NCI-H2029 treated with DMSO at 0.1 percent for 48 hours (cell line): ENCODE data around the gene MAST2.
"Not testable (repeated sequence)": the region's sequence is repeated elsewhere in the genome, so short reads cannot be mapped to it uniquely, and the experiment has no call there.

Experiments used
- DNase-seq: peaks from one replicate; lab custom pipeline; 2025; lab: John Stamatoyannopoulos, UW

Gene MAST2

GRCh38 chr1:45857755-45858492, 54.5 kb downstream of the MAST2 start:
- not testable (repeated sequence) for DNase-seq

DNA sequence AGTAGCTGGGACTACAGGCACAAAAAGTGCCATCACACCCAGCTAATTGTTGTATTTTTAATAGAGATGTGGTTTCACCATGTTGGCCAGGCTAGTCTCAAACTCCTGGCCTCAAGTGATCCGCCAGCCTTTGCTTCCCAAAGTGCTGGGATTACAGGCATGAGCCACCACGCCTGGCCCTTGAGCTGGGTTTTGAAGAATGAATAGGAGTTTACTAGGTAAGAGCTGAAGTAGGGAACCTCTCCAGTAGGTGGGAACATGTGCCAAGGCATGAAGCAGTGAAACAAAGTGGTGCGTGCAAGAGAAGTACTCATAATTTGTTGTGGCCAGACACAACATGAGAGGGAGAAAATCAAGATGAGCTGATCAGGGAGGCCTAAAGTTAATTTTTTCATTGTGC, 55.8 kb downstream of the MAST2 start:
- no peak for DNase-seq

GRCh38 chr1:45862008-45862407, 58.6 kb downstream of the MAST2 start:
- DNase-seq: no peak

- peak; percentile 48 for DNase-seq
Measured at GRCh38 chr1:45863218-45863617, 59.8 kb downstream of the MAST2 start.

- DNase-seq: peak; percentile 84
Measured at GRCh38 chr1:45864167-45865106, 61.0 kb downstream of the MAST2 start.

DNA sequence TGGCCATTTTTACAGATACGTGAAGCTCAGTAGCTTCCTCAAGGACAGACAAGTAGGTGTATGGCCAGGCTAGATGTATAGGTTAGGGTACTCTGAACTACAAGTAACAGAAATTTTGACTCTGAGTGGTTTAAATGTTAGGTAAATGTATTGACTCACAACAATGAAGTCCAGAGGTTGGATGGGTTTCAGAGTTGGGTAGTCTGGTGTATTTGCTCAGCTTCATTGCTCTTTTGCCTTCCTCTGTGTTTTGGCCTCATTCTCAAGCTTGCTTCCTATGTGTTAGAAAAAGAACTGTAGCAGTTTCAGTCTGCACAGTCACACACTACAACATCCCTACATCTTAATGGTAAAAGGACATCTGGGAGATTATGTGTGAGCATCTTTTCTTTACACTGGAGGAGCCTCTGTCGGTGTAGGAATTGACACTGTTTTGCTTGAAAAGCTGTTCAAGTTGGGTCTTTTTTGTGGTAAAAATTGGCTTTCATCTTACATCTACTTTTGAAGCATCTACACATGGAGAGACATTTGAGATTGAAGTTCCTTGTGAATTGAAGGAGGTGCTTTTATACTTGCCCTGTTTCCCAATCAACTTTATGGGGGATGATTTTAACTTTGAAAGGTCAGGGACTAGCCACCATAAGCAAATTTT, 64.4 kb downstream of the MAST2 start:
- no peak for DNase-seq

DNA sequence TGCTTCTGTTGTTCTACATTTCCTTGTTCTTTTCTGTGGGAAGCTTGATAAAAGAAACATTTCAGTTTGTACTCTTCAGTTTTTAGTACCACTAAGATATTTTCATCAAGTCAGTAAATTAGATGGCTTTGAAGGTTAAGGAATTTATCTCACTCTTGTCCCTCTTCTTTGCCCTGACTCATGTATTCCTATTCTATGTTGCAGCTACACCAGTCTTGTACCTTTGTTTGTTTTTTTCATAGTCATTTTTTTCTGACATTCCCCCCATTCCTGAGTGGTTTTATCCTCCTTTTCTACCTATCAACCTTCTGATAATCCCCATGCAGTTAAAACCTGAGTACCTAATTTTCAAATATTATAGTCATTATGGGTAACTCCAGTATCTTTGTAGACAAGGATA, 65.4 kb downstream of the MAST2 start:
- no peak for DNase-seq

- DNase-seq: no peak
Measured at GRCh38 chr1:45870500-45870899, 67.1 kb downstream of the MAST2 start.

GRCh38 chr1:45872173-45872801, 68.9 kb downstream of the MAST2 start:
- DNase-seq: not testable (repeated sequence)

GRCh38 chr1:45876000-45876617, 72.7 kb downstream of the MAST2 start:
- peak; percentile 33 for DNase-seq

DNA sequence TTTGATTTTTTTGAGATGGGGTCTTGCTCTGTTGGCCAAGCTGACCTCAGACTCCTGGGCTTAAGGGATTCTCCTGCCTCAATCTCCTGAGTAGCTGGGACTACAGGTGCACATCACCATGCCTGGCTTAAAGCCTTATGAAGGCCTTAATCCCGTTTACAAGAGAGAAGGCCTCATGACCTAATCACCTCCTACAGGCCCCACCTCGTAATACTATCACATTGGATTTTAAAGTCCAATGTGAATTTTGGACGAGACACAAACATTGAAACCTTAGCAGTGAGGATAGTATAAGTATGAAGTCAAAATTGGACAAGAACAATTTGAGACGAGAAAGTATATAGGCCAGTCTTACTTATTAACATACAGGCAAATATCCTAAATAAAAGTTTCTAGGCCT, 73.9 kb downstream of the MAST2 start:
- DNase-seq: no peak

DNA sequence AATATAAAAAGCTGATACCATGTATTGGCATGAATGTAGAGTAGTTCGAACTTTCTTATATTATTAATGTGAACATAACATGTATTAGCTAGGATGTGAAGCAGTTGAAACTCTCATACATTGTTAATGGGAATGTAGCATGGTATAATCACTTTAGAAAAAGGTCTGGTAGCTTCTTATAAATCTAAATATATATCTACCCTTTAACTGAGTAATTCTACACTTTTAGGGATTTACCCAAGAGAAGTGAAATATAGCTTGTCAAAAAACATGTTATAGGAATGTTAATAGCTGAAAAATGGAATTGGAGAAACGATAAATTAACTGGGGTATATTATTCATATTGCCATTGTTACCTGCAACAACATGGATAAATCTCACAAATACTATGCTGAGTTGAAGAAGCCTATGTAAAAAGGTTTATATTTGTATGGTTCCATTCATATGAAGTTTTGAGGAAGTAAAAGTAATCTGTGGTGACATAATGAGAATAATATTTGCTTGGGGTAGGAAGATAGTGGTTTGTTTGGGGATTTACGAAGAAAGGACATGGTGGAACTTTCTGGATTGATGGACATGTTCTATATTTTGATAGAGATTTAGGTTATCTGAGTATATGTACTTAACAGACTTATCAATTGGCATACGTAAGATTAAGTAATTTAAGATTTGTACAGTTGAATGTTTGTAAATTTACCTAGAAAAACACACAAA, 76.6 kb downstream of the MAST2 start:
- DNase-seq: no peak

GRCh38 chr1:45880930-45881329, 77.5 kb downstream of the MAST2 start:
- no peak for DNase-seq

DNA sequence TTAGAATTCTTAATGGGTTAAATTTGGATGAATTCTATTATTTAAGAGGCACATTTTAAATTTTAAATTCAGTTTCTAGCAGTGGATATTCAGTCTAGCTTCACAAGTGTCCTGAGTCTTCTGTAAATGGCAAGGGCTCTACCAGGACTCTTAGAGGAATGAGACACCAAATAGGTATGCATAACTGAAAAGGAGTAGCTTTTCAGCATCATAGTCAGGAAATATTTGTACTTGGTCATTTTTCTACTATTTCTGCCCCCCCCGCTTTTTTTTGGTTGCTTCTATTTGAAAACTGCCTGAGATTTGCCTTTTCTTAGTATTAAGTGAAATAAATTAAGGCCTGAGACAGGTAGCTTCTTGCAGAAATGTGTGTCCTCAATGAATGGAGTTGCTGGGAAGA, 80.2 kb downstream of the MAST2 start:
- no peak for DNase-seq

DNA sequence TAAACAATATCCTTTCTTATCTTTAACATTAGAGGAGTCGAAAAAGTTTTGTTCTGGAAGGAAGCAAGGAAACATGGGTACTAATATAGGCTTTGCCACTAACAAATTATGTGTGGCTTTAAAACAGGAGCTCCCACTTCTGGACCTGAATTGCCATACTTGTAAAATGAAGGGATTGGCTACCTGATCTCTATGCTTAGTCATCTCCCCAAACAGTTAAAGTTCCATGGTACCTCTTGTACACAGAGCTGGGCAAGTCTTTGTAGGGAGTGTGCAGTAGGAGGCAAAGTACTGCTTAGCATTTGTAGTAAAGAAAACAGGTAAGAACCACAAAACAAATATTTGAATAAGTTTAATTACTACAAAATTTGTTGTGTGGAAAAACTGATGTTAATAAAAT, 81.3 kb downstream of the MAST2 start:
- no peak for DNase-seq

DNA sequence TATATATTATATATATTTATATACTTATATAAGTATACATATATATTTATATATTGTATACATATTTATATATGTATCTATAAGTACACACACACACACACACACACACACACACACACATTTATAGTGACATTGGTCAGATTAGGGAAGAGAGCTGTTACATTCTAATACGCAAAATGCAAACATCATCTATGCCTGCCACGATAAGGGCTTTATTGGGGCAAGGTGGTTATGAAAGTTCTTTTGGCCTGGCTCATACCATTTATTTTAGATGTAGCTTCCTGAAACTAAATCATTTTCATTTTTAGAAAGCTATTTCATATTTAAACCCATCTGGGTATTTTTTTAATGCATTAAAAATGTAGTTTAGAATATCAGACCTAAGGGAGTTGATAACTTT, 82.8 kb downstream of the MAST2 start:
- no peak for DNase-seq

GRCh38 chr1:45887156-45887842, 83.9 kb downstream of the MAST2 start:
- DNase-seq: no peak

DNA sequence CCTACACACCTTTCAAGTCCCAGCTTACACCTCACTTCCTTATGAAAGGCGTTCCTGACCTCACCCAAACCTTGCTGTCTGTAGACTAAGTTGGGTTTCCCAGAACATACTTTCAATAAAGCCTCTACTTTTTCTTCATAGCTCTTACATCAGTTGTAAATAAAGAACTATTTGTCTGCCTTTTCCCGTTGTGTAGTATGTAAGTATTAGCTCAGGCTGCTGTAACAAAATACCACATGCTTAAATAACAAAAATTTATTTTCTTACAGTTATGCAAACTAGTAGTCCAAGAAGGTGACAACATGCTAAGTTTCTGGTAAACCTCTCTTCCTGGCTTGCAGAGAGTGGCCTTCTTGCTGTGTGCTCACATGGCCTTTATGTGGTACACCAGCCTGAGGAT, 86.7 kb downstream of the MAST2 start:
- DNase-seq: no peak

GRCh38 chr1:45891087-45891486, 87.7 kb downstream of the MAST2 start:
- no peak for DNase-seq

GRCh38 chr1:45892068-45892785, 88.8 kb downstream of the MAST2 start:
- DNase-seq: no peak
